NCI-H1417 treated with DMSO at 0.1 percent for 48 hours (cell line): Measurements from ENCODE around the gene LUC7L3.
"Not testable (repeated sequence)": the region's sequence is repeated elsewhere in the genome, so short reads cannot be mapped to it uniquely, and the experiment has no call there.

ENCODE experiments used
- DNase-seq: peaks from one replicate; lab custom pipeline; 2025; lab: John Stamatoyannopoulos, UW

Gene LUC7L3

GRCh38 chr17:50686494-50687199 is 32.8 kb upstream of the LUC7L3 start:
- no peak for DNase-seq

- DNase-seq, result no peak
These were observed 32.0 kb upstream of the LUC7L3 start for GRCh38 chr17:50687200-50688066.

- no peak for DNase-seq
These were observed 31.2 kb upstream of the LUC7L3 start for GRCh38 chr17:50688245-50688644.

GRCh38 chr17:50689251-50689650 is 30.2 kb upstream of the LUC7L3 start:
- no peak for DNase-seq

- DNase-seq, result no peak
These were observed 29.2 kb upstream of the LUC7L3 start for GRCh38 chr17:50689956-50690886.

- DNase-seq, result no peak
These were observed 28.4 kb upstream of the LUC7L3 start for GRCh38 chr17:50690887-50691549.

GRCh38 chr17:50691550-50692447 is 27.6 kb upstream of the LUC7L3 start:
- no peak for DNase-seq

GRCh38 chr17:50692448-50693035 is 26.9 kb upstream of the LUC7L3 start:
- no peak for DNase-seq

- no peak for DNase-seq
These were observed 26.2 kb upstream of the LUC7L3 start for GRCh38 chr17:50693036-50693682.

GRCh38 chr17:50696365-50696879 is 23.0 kb upstream of the LUC7L3 start:
- DNase-seq, result no peak

GRCh38 chr17:50697062-50697461 is 22.3 kb upstream of the LUC7L3 start:
- DNase-seq, result no peak

GRCh38 chr17:50697663-50698272 is 21.6 kb upstream of the LUC7L3 start:
- no peak for DNase-seq

GRCh38 chr17:50699410-50699809 is 20.0 kb upstream of the LUC7L3 start:
- no peak for DNase-seq

GRCh38 chr17:50703162-50703561 is 16.2 kb upstream of the LUC7L3 start:
- no peak for DNase-seq

- DNase-seq, result peak; percentile 63
These were observed 11.9 kb upstream of the LUC7L3 start, which contains the start of gene ANKRD40 for GRCh38 chr17:50707289-50708049. ANKRD40 (minus strand) TSS chr17:50707914; CDS start chr17:50707654, 260 bp downstream.

GRCh38 chr17:50708050-50709000 is 11.1 kb upstream of the LUC7L3 start:
- no peak for DNase-seq

- DNase-seq, result not testable (repeated sequence)
These were observed 10.3 kb upstream of the LUC7L3 start for GRCh38 chr17:50709053-50709452.
